HG03196 (cell line): ENCODE measurements around the gene SMIM21.

Experiments
- ATAC-seq: cut with Tn5 transposase; IDR thresholded peaks from one replicate; pipeline ENCODE4 v1.9.1; 2021; ENCODE audit not compliant: unreplicated experiment

Gene SMIM21

DNA sequence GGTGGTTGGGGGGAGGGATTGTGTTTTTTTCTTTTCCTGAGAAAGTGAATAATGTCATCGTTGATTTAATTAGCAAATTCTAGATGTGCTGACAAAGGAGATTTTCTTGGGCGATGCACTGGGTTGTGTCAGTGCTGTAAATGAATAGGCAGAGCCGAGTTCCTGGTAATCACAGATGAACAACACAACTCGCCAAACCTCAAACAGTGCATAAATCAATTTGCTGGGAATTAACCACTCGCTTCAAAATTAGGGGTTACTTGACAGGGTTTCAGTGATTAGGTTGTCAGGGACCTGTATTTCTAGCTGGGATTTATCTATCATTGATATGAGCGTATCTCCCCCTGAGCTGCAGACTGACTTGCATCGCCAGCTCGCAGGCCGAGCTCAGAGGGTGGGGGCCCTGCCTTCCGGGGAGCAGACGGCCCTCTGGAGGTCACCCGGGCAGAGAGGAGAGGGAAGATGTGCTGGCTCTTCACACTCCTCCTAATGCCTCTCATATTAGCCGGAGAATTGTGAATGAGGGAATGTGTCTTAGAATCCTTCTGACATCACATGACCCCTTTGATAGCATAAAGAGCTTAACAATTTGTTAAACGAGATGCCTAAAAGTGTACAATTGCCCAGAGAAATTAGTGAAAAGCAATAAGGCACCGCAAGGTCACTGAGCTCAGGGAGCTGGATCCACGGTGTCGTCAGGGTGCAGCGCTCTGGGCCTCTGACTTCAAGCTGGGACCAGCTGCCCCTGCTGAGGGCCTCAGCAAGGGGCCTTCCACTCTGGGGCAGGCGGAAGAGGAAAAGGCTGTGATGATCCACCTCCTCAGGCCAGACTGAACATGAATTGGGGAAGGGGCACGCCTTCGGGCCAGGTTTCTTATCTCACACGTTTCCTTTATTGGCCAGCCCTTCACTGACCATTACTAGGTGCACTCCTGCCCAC, 48.9 kb downstream of the SMIM21 start:
- no peak for ATAC-seq

GRCh38 chr18:75377926-75378325, 49.6 kb downstream of the SMIM21 start:
- ATAC-seq = no peak

- no peak for ATAC-seq
Observed at GRCh38 chr18:75377258-75377657, 50.2 kb downstream of the SMIM21 start.

GRCh38 chr18:75376004-75376403, 51.5 kb downstream of the SMIM21 start:
- no peak for ATAC-seq

GRCh38 chr18:75375341-75375740, 52.2 kb downstream of the SMIM21 start:
- no peak for ATAC-seq

DNA sequence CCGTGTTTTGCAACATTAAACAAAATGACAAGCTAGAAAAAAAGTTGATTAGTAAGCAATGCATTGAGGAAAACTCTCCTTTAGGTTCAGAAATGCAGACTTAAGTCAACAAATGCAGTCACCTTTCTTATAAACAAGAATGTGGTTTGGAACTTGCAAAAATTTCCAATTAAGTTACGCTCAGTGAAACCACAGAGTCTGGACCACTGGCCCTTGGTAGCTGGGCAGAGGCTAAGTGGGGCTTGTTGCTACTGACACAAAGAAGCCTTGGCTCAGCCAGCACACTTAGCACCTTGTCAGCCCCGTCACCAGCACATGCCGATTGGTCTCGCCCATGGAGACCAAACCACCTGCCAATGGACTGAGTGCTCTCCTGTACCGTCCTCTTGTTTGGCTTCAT, 53.0 kb downstream of the SMIM21 start:
- no peak for ATAC-seq

DNA sequence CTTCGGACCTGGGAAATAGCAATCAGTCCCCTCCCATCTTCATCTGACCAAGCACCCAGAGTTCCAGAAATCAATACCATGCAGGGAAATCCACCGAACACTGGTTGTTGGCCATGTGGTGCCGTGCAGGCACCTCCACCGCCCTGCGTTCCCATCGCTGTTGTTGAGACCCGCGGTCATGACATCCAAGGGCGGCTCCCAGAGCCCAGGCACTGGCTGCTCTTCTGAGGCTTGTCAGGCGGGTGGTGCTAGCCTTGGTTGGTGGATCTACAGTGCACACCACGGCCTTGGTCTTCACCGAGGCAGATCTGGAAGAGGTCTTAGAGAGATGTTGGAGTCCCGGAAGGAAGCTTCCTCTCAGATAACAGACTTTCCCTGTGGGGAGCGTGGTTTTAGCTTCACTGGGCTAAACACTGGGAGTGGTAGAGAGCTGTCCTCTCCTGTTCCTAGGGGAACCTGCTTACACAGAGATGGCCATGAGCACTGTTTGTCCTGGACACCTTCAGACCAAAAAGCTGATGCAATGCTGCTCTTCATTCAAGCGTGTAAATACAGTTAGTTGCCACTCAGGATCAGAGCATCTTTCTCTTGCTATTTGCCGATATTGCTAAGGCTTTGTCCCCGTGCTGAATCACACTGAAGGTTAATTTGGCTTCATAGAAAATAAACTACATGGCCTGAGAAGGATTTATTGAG, 58.3 kb downstream of the SMIM21 start:
- ATAC-seq = no peak

- ATAC-seq = no peak
Observed at GRCh38 chr18:75365837-75366236, 61.7 kb downstream of the SMIM21 start.

DNA sequence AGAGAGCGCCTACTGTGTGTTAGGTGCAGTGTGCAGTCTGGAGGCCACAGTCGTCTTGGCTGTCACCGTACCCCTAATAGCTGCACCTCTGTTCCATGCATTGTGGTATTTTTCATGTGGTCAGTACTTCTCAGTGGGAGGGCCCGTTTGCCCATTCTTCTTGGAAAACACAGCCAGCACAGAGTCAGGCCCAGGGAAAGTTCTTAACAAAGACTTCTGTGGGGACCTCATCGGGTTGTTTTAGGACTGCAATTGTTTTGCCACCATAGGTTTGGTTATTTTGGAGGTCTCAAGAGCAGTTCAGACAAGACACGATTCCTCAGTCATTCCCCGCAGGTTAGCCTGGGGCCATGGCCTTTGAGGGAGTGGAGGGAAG, 62.3 kb downstream of the SMIM21 start:
- ATAC-seq = no peak

- no peak for ATAC-seq
Observed at GRCh38 chr18:75364512-75365253, 62.8 kb downstream of the SMIM21 start.

DNA sequence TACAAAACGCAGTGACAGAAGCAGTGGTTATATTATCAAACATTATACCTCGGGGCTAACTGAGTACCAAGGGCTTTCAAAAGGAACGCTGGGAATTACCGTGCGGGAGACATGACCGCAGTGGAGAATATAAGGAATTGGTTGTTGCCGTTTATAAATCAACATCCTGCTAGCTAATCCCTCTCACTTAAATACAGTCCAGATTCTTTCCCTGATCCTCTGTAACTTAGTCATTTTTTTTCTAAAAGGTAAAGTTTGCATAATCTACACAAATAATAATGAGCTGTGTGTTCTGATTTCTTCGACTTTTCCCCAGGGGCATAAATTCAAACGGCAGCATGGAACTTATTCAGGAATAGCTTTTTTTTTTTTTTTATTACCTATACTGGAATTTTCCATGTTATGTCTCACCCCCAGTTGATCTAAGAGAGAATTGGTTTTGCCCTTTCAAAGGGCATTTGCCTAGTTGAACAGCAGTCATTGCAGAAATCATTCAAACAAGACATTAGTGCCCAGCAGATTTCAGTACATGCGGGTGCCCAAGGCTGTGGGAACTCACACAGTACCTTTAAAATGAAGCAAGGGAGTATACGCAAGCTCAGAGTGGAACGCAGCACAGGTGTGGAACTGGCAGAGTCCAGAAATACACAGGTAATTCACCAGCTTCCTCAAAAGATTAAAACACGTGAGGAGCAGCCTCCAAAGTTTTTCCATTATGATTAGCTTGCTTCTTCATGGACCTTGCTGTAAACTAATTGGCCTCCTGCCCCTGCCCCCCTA, 63.9 kb downstream of the SMIM21 start:
- no peak for ATAC-seq

DNA sequence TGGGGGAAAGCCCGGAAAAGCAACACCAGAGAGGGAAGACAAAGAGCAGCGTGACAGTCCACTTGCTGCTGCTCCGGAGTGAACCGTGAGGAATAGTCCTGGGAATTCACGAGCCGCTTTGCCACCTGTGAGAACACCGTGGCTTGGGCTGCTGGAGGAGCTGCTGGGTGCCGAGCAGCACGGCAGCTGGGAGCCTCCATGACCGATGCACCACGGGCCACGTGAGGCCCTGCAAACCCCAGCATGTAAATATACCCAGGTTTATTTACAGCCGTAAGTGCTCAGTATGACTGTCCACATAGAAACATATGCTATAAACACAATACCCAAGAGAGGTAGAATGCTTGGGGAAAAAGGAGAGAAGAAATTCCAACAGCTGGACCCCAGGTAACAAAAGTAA, 65.1 kb downstream of the SMIM21 start:
- no peak for ATAC-seq

- no peak for ATAC-seq
Observed at GRCh38 chr18:75360941-75361340, 66.6 kb downstream of the SMIM21 start.

- ATAC-seq = no peak
Observed at GRCh38 chr18:75360215-75360614, 67.3 kb downstream of the SMIM21 start.
